HepG2 (cell line): Measurements from ENCODE around the gene OXSM. TPM values are rescaled to one million over a fixed set of nuclear protein-coding genes. Genes with fewer than 3 reads are reported as not detected.

Source experiments
- DDIT3 ChIP-seq: sonication (generic); formaldehyde crosslinking; IDR thresholded peaks from 2 replicates; pipeline ENCODE4 v1.4.0; 2020; ENCODE audit warnings: mild to moderate bottlenecking, missing genetic modification reagents
- FOXA1 ChIP-seq, 2 experiments: fragments of 450-650 bp in 1 of 2; sonication (generic) in 1 of 2; formaldehyde crosslinking in 1 of 2; IDR thresholded peaks; 2 replicates each; pipeline versions ENCODE4 v1.4.0 to v1.6.1; 2016 to 2020; ENCODE audit warnings: missing genetic modification reagents in 1 of 2
- HHEX ChIP-seq: IDR thresholded peaks from 2 replicates; pipeline ENCODE4 v1.6.1; 2016; ENCODE audit warnings: control low read depth
- KDM6A ChIP-seq: IDR thresholded peaks from 2 replicates; pipeline ENCODE4 v1.6.1; 2016; ENCODE audit warnings: low read depth
- MXI1 ChIP-seq: IDR thresholded peaks from 3 replicates; pipeline ENCODE4 v1.6.1; 2012; ENCODE audit warnings: low read depth, low read length, inconsistent platforms, borderline replicate concordance
- NBN ChIP-seq: fragments of 450-650 bp; conservative IDR thresholded peaks from 2 replicates; pipeline ENCODE4 v1.6.1; 2017
- PCBP2 ChIP-seq: fragments of 200-400 bp; formaldehyde crosslinking; optimal IDR thresholded peaks from 2 replicates; pipeline ENCODE3; 2018; ENCODE audit warnings: low read length, low read depth; ENCODE audit not compliant: poor library complexity, severe bottlenecking
- PITX1 ChIP-seq: sonication (generic); formaldehyde crosslinking; IDR thresholded peaks from 2 replicates; pipeline ENCODE4 v1.5.1; 2020; ENCODE audit warnings: mild to moderate bottlenecking, missing genetic modification reagents
- RFX5 ChIP-seq: IDR thresholded peaks from 2 replicates; pipeline ENCODE4 v1.6.1; 2011; ENCODE audit warnings: low read depth, low read length, improper control_type of control experiment
- SMAD3 ChIP-seq: sonication (generic); formaldehyde crosslinking; IDR thresholded peaks from 2 replicates; pipeline ENCODE4 v1.4.0; 2020; ENCODE audit warnings: missing genetic modification reagents
- SNAPC2 ChIP-seq: sonication (generic); formaldehyde crosslinking; IDR thresholded peaks from 2 replicates; pipeline ENCODE4 v1.8.1; 2022; ENCODE audit warnings: mild to moderate bottlenecking, missing genetic modification reagents
- SP4 ChIP-seq: sonication (generic); formaldehyde crosslinking; IDR thresholded peaks from 2 replicates; pipeline ENCODE4 v1.8.1; 2023; ENCODE audit warnings: mild to moderate bottlenecking, missing genetic modification reagents
- THAP7 ChIP-seq: sonication (generic); formaldehyde crosslinking; IDR thresholded peaks from 2 replicates; pipeline ENCODE4 v1.8.1; 2023; ENCODE audit warnings: mild to moderate bottlenecking, missing genetic modification reagents
- TMF1 ChIP-seq: sonication (generic); formaldehyde crosslinking; IDR thresholded peaks from 2 replicates; pipeline ENCODE4 v1.8.1; 2022; ENCODE audit warnings: low read depth, missing genetic modification reagents
- ZC3H4 ChIP-seq: sonication (generic); formaldehyde crosslinking; IDR thresholded peaks from 2 replicates; pipeline ENCODE4 v1.4.0; 2020; ENCODE audit warnings: missing genetic modification reagents, borderline replicate concordance
- ZKSCAN1 ChIP-seq: fragments of 150-350 bp; IDR thresholded peaks from 2 replicates; pipeline ENCODE4 v1.6.1; 2014; ENCODE audit warnings: low read length
- ZNF143 ChIP-seq: sonication (generic); formaldehyde crosslinking; IDR thresholded peaks from 2 replicates; pipeline ENCODE4 v1.4.0; 2020; ENCODE audit warnings: missing genetic modification reagents
- ZNF3 ChIP-seq: IDR thresholded peaks from 2 replicates; pipeline ENCODE4 v1.7.0; 2017; ENCODE audit warnings: inconsistent platforms
- ZNF343 ChIP-seq: sonication (generic); formaldehyde crosslinking; IDR thresholded peaks from 2 replicates; pipeline ENCODE4 v1.4.0; 2020; ENCODE audit warnings: mild to moderate bottlenecking, missing genetic modification reagents
- ZNF512B ChIP-seq: sonication (generic); formaldehyde crosslinking; IDR thresholded peaks from 2 replicates; pipeline ENCODE4 v1.5.1; 2020; ENCODE audit warnings: missing genetic modification reagents, mild to moderate bottlenecking, borderline replicate concordance
- ZNF530 ChIP-seq: sonication (generic); formaldehyde crosslinking; IDR thresholded peaks from 2 replicates; pipeline ENCODE4 v1.5.0; 2020; ENCODE audit warnings: low read depth, mild to moderate bottlenecking, missing genetic modification reagents
- ZNF644 ChIP-seq: IDR thresholded peaks from 2 replicates; pipeline ENCODE4 v1.6.1; 2016; ENCODE audit warnings: low read depth
- ZNF703 ChIP-seq: sonication (generic); formaldehyde crosslinking; IDR thresholded peaks from 2 replicates; pipeline ENCODE4 v1.5.1; 2020; ENCODE audit warnings: missing genetic modification reagents, mild to moderate bottlenecking, moderate library complexity, borderline replicate concordance
- ZNF747 ChIP-seq: sonication (generic); formaldehyde crosslinking; IDR thresholded peaks from 2 replicates; pipeline ENCODE4 v1.8.1; 2023; ENCODE audit warnings: missing genetic modification reagents, mild to moderate bottlenecking, borderline replicate concordance
- ZNF782 ChIP-seq: sonication (generic); formaldehyde crosslinking; IDR thresholded peaks from 2 replicates; pipeline ENCODE4 v1.4.0; 2020; ENCODE audit warnings: missing genetic modification reagents, mild to moderate bottlenecking, borderline replicate concordance
- ZSCAN22 ChIP-seq: sonication (generic); formaldehyde crosslinking; IDR thresholded peaks from 2 replicates; pipeline ENCODE4 v1.4.0; 2020; ENCODE audit warnings: mild to moderate bottlenecking, missing genetic modification reagents
- ZSCAN30 ChIP-seq: sonication (generic); formaldehyde crosslinking; IDR thresholded peaks from 2 replicates; pipeline ENCODE4 v1.5.0; 2020; ENCODE audit warnings: mild to moderate bottlenecking, missing genetic modification reagents
- polyA plus RNA-seq, 8 experiments: library from polyadenylated mRNA; depleted of rRNA in 3 of 8; stranded (reverse) in 7 of 8; unstranded in 1 of 8; fragments of >200 nt; fragmentation: Illumina TruSeq in 4 of 8; extraction: Trizol in 4 of 8; gene quantifications; 2 replicates each; pipeline versions ENCODE4 v1.2.1 to v1.2.3, GENCODE V29; 2011 to 2016; ENCODE audit warnings: low read depth in 4 of 8, missing spikeins in 1 of 8, mixed read lengths in 1 of 8; ENCODE audit not compliant: insufficient read depth in 1 of 8
- total RNA-seq, 5 experiments: library from RNA; depleted of rRNA; stranded (reverse); fragments of >200 nt; fragmentation: Illumina TruSeq; extraction: Trizol; gene quantifications; 2 replicates each; pipeline ENCODE4 v1.2.3, GENCODE V29; 2016; ENCODE audit warnings: low read depth in 1 of 5
- TF ChIP-seq, protein P1 (sequence below): IDR thresholded peaks from 2 replicates; pipeline ENCODE4 v1.6.1; 2016; ENCODE audit warnings: mild to moderate bottlenecking, missing biosample characterization, missing genetic modification reagents

OXSM gene
- total and polyA plus RNA-seq, 2 of the 13 experiments (the other 11 are each of a cell fraction or from before 2014, with no cell fraction given): 18.2 to 34.4 TPM

- TF ChIP-seq FOXA1 (IDR thresholded peaks at IDR 0.05) (no peak), FOXA1 (CRISPR knock-in tag; IDR thresholded peaks at IDR 0.05) (peak; percentile 76), PCBP2 (no peak), SNAPC2 (CRISPR knock-in tag) (peak; percentile 93), TMF1 (peak; percentile 89), ZSCAN30 (CRISPR knock-in tag) (no peak), ZNF782 (CRISPR knock-in tag) (no peak), ZNF143 (CRISPR knock-in tag) (peak; percentile 56; the same call in 1 of the 2 replicates), KDM6A (no peak), DDIT3 (no peak), ZNF512B (CRISPR knock-in tag) (peak; percentile 79; the same call in 1 of the 2 replicates), ZNF747 (peak; percentile 63; the same call in 1 of the 2 replicates), ZNF703 (CRISPR knock-in tag) (no peak), PITX1 (peak; percentile 85), SP4 (peak; percentile 89), THAP7 (no peak), ZSCAN22 (CRISPR knock-in tag) (peak; percentile 28; the same call in 1 of the 2 replicates), ZKSCAN1 (no peak), ZNF644 (CRISPR knock-in tag) (0 out of 2 replicates have a peak, but pooled peaks have one; percentile 26), ZNF530 (CRISPR knock-in tag) (no peak), NBN (no peak), MXI1 (peak; percentile 67; the same call in 1 of the 3 replicates), ZC3H4 (CRISPR knock-in tag) (no peak), ZNF3 (CRISPR knock-in tag) (no peak), HHEX (CRISPR knock-in tag) (no peak), RFX5 (0 out of 2 replicates have a peak, but pooled peaks have one; percentile 19), ZNF343 (CRISPR knock-in tag) (no peak), SMAD3 (CRISPR knock-in tag) (0 out of 2 replicates have a peak, but pooled peaks have one; percentile 14)
- TF ChIP-seq, protein P1, sequence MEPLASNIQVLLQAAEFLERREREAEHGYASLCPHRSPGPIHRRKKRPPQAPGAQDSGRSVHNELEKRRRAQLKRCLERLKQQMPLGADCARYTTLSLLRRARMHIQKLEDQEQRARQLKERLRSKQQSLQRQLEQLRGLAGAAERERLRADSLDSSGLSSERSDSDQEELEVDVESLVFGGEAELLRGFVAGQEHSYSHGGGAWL (CRISPR knock-in tag): peak; percentile 80; the same call in 1 of the 2 replicates
Observed at GRCh38 chr3:25789596-25790556, at the start of gene OXSM (continued).
